Loucy (cell line): ENCODE results near the gene FHIT.

Experiments
- EZH2phosphoT487 ChIP-seq: fragments of 200-600 bp; IDR thresholded peaks from 2 replicates; pipeline ENCODE4 v1.6.1; 2018; ENCODE audit warnings: antibody characterized with exemption, mild to moderate bottlenecking, moderate library complexity, borderline replicate concordance
- TF ChIP-seq, protein P1 (sequence below): fragments of 200-600 bp; sonication (generic); conservative IDR thresholded peaks from 2 replicates; pipeline ENCODE4 v1.5.1; 2014; ENCODE audit warnings: mild to moderate bottlenecking, antibody characterized with exemption, low read length

GRCh38 chr3:59832241-59832640 is 1419.0 kb downstream of the FHIT start:
- TF ChIP-seq, protein P1, sequence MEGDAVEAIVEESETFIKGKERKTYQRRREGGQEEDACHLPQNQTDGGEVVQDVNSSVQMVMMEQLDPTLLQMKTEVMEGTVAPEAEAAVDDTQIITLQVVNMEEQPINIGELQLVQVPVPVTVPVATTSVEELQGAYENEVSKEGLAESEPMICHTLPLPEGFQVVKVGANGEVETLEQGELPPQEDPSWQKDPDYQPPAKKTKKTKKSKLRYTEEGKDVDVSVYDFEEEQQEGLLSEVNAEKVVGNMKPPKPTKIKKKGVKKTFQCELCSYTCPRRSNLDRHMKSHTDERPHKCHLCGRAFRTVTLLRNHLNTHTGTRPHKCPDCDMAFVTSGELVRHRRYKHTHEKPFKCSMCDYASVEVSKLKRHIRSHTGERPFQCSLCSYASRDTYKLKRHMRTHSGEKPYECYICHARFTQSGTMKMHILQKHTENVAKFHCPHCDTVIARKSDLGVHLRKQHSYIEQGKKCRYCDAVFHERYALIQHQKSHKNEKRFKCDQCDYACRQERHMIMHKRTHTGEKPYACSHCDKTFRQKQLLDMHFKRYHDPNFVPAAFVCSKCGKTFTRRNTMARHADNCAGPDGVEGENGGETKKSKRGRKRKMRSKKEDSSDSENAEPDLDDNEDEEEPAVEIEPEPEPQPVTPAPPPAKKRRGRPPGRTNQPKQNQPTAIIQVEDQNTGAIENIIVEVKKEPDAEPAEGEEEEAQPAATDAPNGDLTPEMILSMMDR, result no peak
- TF ChIP-seq EZH2phosphoT487, result no peak
